NOMO-1 treated with DMSO at 0.1 percent for 48 hours (cell line): ENCODE results near the gene MAFG.

Source experiments
- DNase-seq: peaks from one replicate; lab custom pipeline; 2025; ENCODE audit not compliant: unreplicated experiment; lab: John Stamatoyannopoulos, UW

The MAFG gene

DNA sequence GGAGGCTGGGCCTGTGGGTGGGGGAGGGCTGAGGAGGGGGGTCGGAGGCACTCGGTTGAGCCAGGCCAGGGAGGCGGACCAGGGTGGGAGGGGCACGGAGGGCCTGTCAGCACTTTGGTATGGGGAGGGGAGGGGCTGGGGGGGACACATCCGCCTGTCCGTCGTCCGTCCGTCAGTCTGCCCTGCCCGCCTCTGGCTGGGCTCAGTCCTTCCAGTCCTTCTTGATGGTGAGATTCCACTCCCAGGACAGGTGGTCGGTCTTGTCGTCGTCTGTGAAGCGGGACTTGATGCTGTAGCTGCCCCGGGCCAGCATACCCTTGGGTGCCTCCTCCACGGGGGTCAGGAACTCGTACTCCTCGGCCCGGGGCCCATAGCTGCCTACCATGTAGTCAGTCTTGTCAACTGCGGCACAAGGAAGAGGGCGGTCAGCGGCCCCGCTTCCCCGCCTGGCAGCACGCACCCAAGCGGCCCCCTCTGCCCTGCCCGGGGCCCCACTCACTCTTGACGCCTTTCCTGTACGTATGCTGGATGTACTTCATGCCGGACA, 58.8 kb downstream of the MAFG start:
- DNase-seq, result no peak
